Stimulated activated naive B cell treated with anti-CD40 and anti-IgM and Interleukin-4, amounts not matched to agents 10 μg/mL and 1 μg/mL and 100 μg/mL, for 72 hours (primary cell): ENCODE results near the gene SINHCAF.

ENCODE experiments used
- ATAC-seq, 2 donors: fragments of 150-1000 bp; cut with Tn5 transposase; replicated peaks; 2 replicates each; pipeline ENCODE4 v1.10.0; 2021; ENCODE audit warnings: moderate library complexity in 1 of 2
- DNase-seq: peaks from one replicate; pipeline ENCODE4 v3.0.0; 2021
- H3K27ac Mint-ChIP-seq: one replicate; pipeline ENCODE4 v1.8.0; 2022; ENCODE audit warnings: mild to moderate bottlenecking, mixed read lengths
- H3K27me3 Mint-ChIP-seq, 2 donors: one replicate each; pipeline ENCODE4 v1.8.0; 2022; ENCODE audit warnings: mixed read lengths in 2 of 2
- H3K36me3 Mint-ChIP-seq, 2 donors: one replicate each; pipeline ENCODE4 v1.8.0; 2022; ENCODE audit warnings: mixed read lengths in 2 of 2, mild to moderate bottlenecking in 1 of 2
- H3K4me1 Mint-ChIP-seq, 2 donors: one replicate each; pipeline ENCODE4 v1.8.0; 2022; ENCODE audit warnings: mixed read lengths in 2 of 2, mild to moderate bottlenecking in 1 of 2
- H3K4me3 Mint-ChIP-seq, 2 donors: one replicate each; pipeline ENCODE4 v1.8.0; 2022; ENCODE audit warnings: mild to moderate bottlenecking in 2 of 2, mixed read lengths in 2 of 2, moderate library complexity in 1 of 2
- H3K9me3 Mint-ChIP-seq, 2 donors: one replicate each; pipeline ENCODE4 v1.8.0; 2022; ENCODE audit warnings: mixed read lengths in 2 of 2, mild to moderate bottlenecking in 1 of 2

Gene SINHCAF

DNA sequence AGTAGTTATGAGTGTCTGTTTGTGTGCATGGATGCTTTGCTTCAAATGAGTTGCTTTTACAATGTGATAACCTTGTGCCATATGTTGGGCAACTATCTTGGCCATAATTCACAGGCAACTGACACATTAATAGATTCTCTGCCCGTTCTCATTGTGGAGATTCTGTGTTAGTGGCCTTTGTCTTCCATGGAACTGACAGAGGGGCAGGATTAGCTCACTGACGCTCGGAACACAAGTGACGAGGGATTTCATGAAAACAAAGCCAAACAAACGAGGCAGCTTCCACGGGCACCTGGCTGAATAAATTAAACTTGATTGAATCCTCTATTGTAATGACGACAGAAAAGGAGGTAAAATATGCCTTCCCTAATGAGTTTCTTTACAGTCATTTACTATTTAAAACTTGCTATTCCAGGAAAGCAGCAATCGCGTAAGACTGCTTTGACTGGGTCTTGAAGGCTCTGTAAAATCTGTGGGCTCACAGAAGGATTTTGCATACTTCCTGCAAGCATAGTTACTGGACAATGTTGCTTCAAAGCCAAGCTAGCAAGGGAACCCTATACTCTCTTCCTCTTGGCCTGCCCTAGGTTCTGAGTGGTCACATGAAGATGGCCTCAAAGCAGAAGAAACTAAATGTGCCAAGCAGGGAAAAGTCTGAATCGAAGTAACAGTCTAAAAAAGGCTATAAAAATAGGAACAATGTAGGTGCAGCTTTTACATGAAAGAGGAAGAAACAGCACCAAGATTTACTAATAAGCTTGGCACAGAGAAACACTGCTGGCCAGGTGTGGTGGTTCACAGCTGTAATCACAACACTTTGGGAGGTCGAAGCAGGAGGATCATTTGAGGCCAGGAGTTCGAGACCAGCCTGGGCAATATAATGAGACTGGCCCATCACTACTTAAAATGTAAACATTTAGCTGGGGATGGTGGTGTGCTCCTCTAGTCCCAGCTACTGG is 28.1 kb upstream of the SINHCAF start:
- H3K36me3 Mint-ChIP-seq, result no peaks in the 10 kb centered on the region
- peak overlapping the region; percentile 47 for H3K27ac Mint-ChIP-seq
- H3K9me3 Mint-ChIP-seq, result no peaks in the 10 kb centered on the region
- ATAC-seq (peak; percentile 58 to 63), DNase-seq (no peak)
- H3K4me1 Mint-ChIP-seq, result peaks cover 4 to 11% of the 10 kb centered on the region in 2 donors
- no peak overlapping the region for H3K4me3 Mint-ChIP-seq
- H3K27me3 Mint-ChIP-seq, result peaks cover 0 to 18% of the 10 kb centered on the region in 2 donors

DNA sequence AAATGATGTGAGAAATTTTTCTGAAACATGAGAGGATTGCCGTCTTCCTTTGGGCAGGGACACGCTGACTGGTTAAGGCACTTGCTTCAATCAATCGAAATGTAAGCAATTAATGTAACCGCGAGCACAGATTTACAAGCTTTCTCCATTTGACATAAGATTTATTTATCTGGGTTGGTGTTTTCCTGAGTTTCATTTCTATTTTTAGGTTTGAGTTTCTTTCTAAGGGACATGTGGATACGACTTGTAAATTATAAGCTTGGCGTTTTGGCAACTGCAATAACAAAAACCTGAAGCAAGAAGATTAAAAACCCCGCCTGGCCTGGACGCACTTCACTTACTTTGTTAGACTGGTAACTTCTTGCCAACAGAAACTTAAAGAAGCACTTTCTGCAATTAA is 20.3 kb upstream of the SINHCAF start:
- no peak for ATAC-seq
- no peak overlapping the region for H3K4me3 Mint-ChIP-seq
- H3K4me1 Mint-ChIP-seq, result peaks cover 0 to 13% of the 10 kb centered on the region in 2 donors
- no peak for DNase-seq
- H3K36me3 Mint-ChIP-seq, result no peaks in the 10 kb centered on the region
- H3K27me3 Mint-ChIP-seq, result peaks cover 0 to 12% of the 10 kb centered on the region in 2 donors
- H3K9me3 Mint-ChIP-seq, result no peaks in the 10 kb centered on the region
- H3K27ac Mint-ChIP-seq, result no peak overlapping the region

DNA sequence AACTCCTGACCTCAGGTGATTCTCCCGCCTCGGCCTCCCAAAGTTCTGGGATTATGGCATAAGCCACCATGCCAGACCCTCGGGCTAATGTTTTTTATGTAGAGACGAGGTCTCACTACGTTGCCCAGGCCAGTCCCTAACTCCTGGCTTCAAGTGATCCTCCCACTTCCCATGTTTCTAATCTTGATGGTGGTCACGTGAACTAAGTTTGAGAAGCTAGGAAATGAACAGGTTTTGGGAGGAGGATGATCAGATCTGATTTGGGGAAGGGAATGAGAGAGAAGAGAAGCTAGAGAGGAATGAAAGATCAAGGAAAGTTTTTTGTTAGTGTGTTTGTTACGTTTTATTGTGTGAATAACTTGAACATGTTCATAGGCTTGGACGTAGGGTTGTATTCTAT is 17.2 kb upstream of the SINHCAF start:
- Mint-ChIP-seq H3K27ac (no peak overlapping the region), H3K27me3 (no peaks in the 10 kb centered on the region), H3K4me1 (peaks cover 0 to 13% of the 10 kb centered on the region in 2 donors), H3K9me3 (no peaks in the 10 kb centered on the region), H3K4me3 (no peak overlapping the region), H3K36me3 (no peaks in the 10 kb centered on the region)
- ATAC-seq, result no peak
- DNase-seq, result no peak

- Mint-ChIP-seq H3K27me3 (no peaks in the 10 kb centered on the region), H3K27ac (no peak overlapping the region), H3K4me3 (no peak overlapping the region), H3K9me3 (no peaks in the 10 kb centered on the region), H3K36me3 (no peaks in the 10 kb centered on the region), H3K4me1 (peaks cover 0 to 13% of the 10 kb centered on the region in 2 donors)
- no peak for ATAC-seq
- no peak for DNase-seq
These were observed 16.3 kb upstream of the SINHCAF start for GRCh38 chr12:31342286-31342685.

DNA sequence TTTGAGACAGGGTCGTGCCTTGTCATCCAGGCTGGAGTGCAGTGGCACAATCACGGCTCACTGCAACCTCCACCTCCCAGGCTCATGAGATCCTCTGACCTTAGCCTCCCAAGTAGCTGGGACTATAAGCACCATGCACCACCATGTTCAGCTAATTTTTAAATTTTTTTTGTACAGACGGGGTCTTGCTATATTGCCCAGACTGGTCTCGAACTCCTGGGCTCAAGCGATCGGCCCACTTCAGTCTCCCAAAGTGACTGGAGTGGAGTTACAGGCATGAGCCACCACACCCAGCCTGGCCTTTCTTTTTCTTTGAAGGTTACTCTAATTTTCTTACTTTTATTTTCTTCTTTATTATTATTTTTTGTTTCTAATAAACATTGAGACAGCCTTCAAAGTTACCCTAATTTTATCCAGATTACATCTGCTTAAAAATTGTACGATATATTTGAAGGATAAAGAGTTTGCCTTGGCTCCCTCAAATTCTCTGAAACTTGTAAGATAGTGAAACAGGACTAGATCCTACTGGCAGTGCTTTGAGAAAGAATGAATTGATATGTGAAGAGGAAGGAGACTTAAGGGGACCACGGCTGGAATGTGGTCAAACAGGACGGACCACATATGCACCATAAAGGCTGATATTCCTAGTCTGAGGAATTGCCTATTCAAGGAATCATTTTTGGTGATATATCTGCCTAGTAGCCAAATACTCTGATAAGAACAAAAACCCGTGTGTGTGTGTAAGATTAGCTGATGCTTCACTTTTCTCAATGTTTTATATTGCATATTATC is 14.1 kb upstream of the SINHCAF start:
- H3K9me3 Mint-ChIP-seq, result no peaks in the 10 kb centered on the region
- no peaks in the 10 kb centered on the region for H3K4me1 Mint-ChIP-seq
- H3K27me3 Mint-ChIP-seq, result no peaks in the 10 kb centered on the region
- no peaks in the 10 kb centered on the region for H3K36me3 Mint-ChIP-seq
- DNase-seq (no peak), ATAC-seq (no peak)
- no peak overlapping the region for H3K4me3 Mint-ChIP-seq
- no peak overlapping the region for H3K27ac Mint-ChIP-seq

- DNase-seq (no peak), ATAC-seq (no peak)
- Mint-ChIP-seq H3K27me3 (no peaks in the 10 kb centered on the region), H3K4me1 (no peaks in the 10 kb centered on the region), H3K27ac (no peak overlapping the region), H3K9me3 (no peaks in the 10 kb centered on the region), H3K36me3 (no peaks in the 10 kb centered on the region), H3K4me3 (no peak overlapping the region)
These were observed 12.0 kb upstream of the SINHCAF start for GRCh38 chr12:31337952-31338351.

GRCh38 chr12:31331242-31331641 is 5.3 kb upstream of the SINHCAF start:
- H3K4me1 Mint-ChIP-seq, result peaks cover under 1 to 4% of the 10 kb centered on the region in 2 donors
- ATAC-seq, result peak; percentile 69 to 71
- no peak overlapping the region for H3K4me3 Mint-ChIP-seq
- no peaks in the 10 kb centered on the region for H3K9me3 Mint-ChIP-seq
- DNase-seq, result no peak
- H3K27me3 Mint-ChIP-seq, result no peaks in the 10 kb centered on the region
- no peak overlapping the region for H3K27ac Mint-ChIP-seq
- no peaks in the 10 kb centered on the region for H3K36me3 Mint-ChIP-seq

DNA sequence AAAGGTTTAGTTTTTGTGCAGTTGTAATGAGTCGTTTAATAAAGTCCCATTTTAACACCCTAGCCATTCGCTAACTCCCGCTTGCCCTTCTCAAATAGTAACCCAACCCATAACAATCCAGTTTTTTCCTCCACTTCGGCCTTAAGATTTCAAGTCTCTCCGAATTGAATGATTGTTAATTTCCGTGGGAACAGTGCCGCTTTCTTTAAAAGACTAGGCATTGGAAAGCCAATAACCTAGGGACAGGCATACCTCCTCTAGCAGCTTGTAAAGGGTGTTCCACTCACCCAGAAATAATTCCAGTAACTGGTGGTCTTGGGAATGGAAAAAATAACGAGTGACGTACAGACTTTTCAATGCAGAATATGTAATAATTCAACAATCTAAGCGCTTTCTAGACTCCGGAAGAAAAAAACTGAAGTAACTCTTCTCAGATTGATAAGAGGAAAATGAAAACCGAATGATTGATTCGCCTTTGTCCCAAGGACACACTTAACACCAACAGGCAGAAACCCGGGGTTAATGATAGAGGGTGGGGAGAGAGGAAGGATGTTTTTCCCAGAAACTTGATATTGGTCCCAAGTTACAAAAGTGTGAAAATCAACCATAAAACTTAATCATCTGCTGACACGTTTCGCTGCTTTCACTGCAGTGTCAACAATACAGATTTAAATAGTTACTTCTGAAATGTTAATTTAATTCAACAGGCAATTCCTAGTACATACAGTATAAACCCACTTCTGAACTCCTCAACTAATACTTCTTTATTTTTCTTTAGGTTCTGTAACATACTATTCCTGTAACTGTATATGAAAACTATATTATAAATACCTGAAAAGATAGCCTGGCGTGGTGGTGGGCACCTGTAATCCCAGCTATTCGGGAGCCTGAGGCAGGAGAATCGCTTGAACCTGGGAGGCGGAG is 1.0 kb upstream of the SINHCAF start:
- Mint-ChIP-seq H3K36me3 (peaks cover 13 to 21% of the 10 kb centered on the region in 2 donors), H3K4me1 (peaks cover 11 to 23% of the 10 kb centered on the region in 2 donors), H3K9me3 (no peaks in the 10 kb centered on the region), H3K4me3 (peak overlapping the region; percentile 50 to 99), H3K27me3 (no peaks in the 10 kb centered on the region), H3K27ac (no peak overlapping the region)
- no peak for DNase-seq
- no peak for ATAC-seq

- peaks cover 13 to 22% of the 10 kb centered on the region in 2 donors for H3K36me3 Mint-ChIP-seq
- H3K9me3 Mint-ChIP-seq, result no peaks in the 10 kb centered on the region
- peaks cover 16 to 38% of the 10 kb centered on the region in 2 donors for H3K4me1 Mint-ChIP-seq
- DNase-seq, result no peak
- peak; percentile 1 to 3 for ATAC-seq
- H3K4me3 Mint-ChIP-seq, result peak overlapping the region; percentile 86 to 99
- H3K27me3 Mint-ChIP-seq, result no peaks in the 10 kb centered on the region
- H3K27ac Mint-ChIP-seq, result peak overlapping the region; percentile 97
These were observed 450 bp downstream of the SINHCAF start for GRCh38 chr12:31325524-31325875.

- peak; percentile 8 to 12 for ATAC-seq
- peaks cover 14 to 24% of the 10 kb centered on the region in 2 donors for H3K36me3 Mint-ChIP-seq
- H3K27ac Mint-ChIP-seq, result peak overlapping the region; percentile 97
- peaks cover 19 to 43% of the 10 kb centered on the region in 2 donors for H3K4me1 Mint-ChIP-seq
- peak; percentile 36 for DNase-seq
- H3K9me3 Mint-ChIP-seq, result no peaks in the 10 kb centered on the region
- peak overlapping the region; percentile 86 to 99 for H3K4me3 Mint-ChIP-seq
- H3K27me3 Mint-ChIP-seq, result no peaks in the 10 kb centered on the region
These were observed 966 bp downstream of the SINHCAF start for GRCh38 chr12:31324845-31325523.

- Mint-ChIP-seq H3K4me1 (peaks cover 26 to 50% of the 10 kb centered on the region in 2 donors), H3K27me3 (no peaks in the 10 kb centered on the region), H3K27ac (peak overlapping the region; percentile 97), H3K9me3 (peaks cover 0 to 3% of the 10 kb centered on the region in 2 donors), H3K4me3 (peak overlapping the region; percentile 86 to 99), H3K36me3 (peaks cover 20 to 26% of the 10 kb centered on the region in 2 donors)
- ATAC-seq (peak; percentile 55 to 57), DNase-seq (peak; percentile 70)
These were observed 1.7 kb downstream of the SINHCAF start for GRCh38 chr12:31324116-31324844.

DNA sequence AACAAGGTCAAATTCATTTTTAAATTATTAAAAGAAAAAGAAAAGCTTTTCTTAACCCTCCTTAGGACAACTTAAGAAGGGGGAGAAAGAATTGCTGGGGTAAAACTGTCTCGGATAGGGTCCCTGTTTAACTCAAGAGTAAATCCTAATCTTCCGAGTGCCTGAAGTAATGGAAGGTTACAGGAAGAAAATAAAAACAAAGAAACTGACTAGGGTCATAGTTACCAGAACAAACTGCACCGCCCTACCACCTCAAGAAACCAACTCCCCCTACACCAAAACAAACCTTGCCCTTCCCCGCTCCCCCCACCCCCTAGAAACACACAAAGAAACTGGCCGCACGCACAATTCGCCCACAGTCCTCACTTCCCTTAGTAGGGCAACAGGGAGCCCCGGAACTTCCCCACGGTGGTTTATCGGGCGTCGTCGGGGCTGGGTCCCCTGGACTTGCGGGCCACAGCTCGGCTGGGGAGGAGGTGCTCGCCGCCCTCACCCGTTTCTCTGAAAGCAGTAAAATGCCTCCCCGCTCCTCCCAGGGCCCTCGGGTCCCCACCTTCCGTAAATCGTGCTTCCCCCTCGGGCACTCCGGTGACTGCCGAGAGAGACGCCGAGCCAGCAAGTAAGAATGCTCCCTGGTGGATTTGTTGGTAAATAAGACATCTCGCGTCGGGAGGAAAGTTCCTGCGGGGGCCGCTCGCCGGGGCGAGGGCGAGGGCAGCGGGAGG is 2.4 kb downstream of the SINHCAF start:
- DNase-seq, result peak; percentile 61
- H3K4me3 Mint-ChIP-seq, result peak overlapping the region; percentile 86 to 99
- peaks cover 30 to 58% of the 10 kb centered on the region in 2 donors for H3K4me1 Mint-ChIP-seq
- peak overlapping the region; percentile 97 for H3K27ac Mint-ChIP-seq
- no peaks in the 10 kb centered on the region for H3K27me3 Mint-ChIP-seq
- peak; percentile 34 to 39 for ATAC-seq
- peaks cover 20 to 26% of the 10 kb centered on the region in 2 donors for H3K36me3 Mint-ChIP-seq
- peaks cover 0 to 3% of the 10 kb centered on the region in 2 donors for H3K9me3 Mint-ChIP-seq
